ENCODE measurements around the gene CDH4.

CDH4 gene

DNA sequence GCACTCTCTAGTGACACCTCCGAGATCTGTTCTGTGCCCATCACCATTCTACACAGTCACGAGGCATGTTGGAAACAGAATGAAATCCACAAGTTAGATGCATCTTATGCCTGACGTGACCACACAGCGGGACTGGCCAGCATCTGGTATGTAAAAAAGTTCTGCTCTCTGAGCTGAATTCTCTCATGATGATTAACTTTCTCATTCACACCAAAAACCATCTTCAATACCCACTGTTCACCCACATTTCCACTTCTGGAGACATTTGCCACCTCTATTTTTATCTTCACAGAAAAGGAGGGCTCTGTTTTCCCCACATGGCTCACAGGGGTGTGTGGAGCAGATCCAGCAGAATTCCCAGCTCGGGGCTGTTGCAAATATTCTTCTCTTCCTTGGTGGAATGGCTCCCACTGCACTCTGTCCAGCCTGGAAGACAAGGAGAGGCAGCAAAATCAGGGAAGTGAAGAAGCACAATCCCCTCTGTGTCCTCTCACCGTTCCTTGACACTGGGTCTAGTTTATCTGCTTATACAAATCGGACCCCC lies 510.2 kb downstream of the CDH4 start:
- no peak for FAIRE-seq

DNA sequence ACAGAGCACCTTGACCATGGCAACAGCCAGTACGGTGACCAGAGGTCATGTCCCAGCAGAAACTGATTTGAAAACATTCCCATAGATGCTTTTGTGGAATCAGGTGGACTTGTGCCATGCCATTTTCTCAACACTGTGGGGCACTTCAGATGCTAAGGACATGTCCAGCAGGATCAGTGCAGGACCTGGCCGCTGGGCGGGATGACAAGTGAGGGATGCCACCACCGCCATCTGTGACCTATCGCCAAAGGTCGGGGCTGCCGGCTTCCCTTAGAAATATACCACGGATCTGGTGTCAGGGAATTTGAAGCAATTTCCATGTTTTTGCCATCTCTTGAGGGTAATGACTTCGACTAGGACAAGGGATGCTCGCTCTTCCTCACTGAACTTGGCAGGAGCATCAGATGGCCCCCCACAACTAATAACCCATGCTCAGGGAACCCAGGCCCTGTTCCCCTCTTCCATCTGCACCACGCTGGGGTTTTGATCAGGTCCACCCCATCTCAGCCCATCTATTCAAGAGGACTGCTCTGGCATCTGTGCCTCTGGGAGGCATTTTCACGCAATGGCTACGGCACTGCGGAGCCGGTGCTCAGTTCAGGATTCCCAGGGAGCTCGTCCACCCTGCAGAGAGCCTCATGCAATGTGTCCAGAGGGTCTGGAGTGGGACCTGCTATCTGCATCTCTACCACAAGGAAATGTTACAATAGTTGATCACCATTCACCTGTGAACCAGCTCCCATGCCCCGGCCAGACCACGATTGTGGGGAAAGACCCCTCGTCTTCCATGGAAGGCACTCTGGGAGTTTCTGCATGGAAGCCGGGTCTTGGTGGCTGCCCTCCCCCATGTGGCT lies 511.1 kb downstream of the CDH4 start:
- FAIRE-seq, result no peak

DNA sequence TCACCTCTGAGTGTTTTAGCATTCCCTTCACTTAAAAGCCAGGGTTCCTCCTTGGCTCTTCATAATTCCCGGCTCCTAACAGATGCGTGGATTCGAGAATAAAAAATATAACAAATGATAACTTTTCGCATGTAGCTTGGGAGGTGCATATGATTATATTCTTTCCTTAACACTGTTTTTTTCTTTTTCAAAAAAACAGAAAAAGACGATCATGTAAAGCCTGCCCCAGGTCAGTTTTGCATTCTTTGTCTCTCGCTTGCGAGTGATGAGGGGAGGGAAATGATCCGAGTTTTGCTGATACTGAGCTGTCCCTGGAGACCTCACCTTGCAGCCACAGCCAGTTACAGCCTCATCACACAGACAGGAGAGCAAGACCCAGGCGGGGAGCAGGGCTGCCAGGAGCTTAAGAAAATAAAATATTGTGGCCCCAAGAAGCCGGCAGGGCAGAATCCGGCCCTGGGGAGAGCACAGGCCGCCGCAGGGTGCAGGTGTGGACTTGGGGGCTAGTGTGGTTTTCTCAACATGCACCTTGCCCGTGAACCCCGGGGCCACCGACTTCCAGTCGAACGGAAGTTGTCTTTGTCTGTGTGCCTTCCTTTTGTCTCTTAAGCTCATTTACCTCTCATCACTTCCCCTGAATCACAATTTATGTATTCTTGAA lies 511.8 kb downstream of the CDH4 start:
- FAIRE-seq, result no peak

DNA sequence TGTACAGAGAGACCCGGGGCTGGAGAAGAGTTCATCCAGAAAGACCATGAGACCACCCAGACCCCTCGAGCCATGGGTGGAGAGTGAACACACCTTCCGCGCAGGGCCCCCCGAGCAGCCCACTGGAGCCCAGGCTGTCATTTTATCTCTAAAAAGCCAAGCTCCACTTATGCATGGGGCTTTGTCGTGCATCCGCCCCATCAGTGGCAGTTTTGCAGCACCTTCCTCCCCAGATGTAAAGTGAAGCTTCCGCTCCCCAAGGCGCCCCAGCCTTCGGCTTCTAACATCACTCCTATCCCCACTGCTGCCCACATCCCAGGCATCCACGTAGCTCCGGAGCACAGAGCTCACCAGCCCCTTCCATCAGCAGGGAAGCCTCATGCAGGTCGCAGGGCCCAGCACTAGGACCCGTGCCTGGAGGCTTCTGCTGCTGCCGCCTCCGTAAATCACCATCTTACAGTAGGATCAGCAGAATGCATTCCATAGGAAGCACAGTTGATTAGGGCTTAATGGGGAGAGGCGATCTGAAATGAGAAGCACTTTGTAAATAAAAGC lies 512.5 kb downstream of the CDH4 start:
- no peak for FAIRE-seq

DNA sequence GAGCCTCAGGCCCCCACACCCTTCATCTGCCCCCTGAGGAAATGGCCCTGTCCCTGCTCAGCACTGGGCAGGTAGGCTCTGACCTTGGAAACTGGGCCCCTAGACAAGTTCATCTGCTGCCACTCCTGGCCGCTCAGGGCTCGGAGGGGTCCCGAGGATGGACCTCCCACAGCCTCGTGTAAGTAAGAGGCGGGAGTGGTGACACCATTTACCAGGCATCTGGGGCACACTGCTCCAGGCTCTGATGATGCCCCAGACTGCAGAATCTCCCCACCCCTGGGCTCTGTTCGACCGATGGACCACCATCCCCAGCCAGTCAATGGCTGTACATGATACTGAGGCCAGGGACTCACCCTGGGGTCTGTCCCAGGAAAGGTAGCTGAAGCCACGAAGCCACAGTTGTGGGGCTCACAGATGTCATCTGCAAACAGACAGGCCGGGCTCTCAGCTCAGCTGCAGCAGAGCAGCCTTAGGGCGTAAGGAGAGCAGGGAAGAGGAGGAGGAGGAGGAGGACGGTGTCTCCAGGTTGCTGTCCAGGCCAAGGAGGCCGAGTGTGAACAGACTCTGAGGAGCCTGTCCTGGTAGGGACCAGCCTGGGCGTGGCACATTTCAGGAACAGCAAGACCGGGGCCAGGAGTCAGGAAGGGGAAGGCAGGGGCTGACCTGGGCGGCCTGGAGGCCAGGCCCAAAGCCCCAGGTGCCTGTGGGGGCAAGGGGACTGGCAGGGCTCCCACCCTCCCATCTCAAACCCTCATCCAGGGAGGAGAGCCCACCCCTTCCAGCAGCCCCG lies 513.2 kb downstream of the CDH4 start:
- no peak for FAIRE-seq

DNA sequence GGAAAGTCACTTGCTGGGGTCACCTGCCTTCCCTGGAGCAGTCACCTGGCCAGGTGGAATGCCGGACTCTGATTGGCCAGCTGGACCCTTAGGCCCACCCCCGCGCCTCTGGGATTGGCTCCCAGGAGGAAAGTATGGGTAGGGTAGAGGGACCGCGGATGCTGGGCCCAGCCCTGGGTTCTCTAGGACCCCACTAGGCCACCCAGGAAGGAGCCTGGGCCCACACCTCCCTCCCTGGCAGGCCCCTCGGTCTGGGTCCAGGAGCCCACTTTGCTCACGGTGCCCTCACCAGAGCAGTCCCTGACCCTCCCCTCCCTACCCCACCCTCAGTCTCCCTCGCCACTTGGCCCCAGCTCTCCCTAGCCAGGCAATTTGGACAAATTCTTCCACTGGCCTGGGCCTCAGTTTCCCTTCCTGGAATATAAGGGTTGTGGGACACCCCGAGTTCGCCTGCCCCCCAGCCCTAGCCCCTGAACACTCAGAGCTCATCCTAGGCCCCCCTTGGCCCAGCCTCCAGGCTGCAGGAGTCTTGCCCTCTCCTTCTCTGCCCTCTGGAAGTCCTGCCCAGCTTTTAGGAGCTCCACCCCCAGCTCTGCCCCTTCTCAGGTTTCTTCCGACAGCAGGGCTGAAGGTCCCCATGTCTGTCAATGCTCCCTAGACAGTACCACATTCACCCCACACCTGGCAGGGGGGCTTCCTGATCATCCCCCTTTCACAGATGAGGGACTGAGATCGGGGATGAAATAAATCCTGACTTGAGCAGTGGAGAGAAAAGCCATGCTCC lies 514.0 kb downstream of the CDH4 start:
- FAIRE-seq, result no peak

DNA sequence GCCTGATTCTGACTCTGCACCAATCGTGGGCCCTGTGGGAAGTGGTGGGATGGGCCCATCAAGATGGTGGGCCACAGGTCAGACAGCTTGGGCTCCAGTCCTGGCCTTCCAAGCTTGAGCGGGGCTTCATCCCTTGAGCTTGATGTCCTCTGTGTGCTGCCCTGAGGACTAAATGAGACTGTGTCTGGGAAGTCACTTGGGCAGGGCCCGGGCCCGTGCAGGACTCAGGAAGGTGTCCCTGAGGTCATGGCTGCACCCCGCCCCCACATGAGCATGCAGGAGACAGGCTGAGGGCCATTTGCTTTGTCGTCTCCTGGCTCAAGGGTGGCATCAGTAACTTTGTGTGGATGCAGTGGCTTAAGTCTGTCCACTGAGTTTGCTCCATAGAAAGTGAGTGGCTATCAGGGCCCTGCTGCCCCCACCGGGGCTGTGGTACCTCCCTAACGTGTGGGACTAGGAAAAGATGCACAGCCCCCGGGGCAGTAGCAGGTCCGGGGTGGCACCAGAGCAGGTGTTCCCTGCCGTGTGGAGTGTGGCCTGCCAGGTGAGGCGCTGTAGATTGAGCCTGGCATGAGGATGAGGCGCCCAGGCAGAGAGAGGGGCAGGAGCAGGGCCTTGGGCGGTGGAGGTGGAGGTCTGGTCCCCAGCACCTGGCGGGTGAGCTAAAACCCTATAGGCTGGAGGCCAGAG lies 515.0 kb downstream of the CDH4 start:
- no peak for FAIRE-seq

DNA sequence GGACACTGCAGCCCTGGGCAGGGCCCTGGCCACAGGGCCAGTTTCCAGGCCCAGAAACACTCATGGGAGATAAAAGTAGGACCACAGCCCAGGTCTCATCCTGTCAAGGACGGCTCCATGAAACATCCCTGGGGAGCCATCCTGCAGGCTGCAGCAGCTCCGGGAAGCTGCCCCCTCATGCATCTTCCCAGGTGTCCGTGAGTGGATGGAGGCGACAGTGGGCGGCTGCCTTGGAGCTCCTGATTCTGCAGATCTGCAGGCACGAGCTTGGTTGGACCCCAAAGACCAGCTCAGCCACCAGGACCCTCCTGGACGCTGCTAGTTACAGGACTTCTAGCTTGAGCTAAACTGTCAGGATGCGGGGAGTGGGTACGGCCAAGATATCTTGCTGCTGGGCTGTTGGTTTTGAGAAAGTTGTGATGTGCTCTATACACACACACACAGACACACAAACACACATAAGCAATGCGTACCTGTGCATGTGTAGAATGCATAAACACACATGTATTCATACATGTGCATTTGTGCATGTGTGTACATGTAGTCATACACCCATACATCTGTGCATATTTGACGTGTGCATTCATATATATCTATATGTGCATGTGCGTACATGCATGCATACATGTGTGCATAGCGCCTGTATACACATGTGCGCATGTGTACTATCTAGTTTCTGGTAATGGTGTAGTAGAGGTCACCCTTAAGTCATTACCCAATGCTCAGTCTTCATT lies 515.9 kb downstream of the CDH4 start:
- no peak for FAIRE-seq

DNA sequence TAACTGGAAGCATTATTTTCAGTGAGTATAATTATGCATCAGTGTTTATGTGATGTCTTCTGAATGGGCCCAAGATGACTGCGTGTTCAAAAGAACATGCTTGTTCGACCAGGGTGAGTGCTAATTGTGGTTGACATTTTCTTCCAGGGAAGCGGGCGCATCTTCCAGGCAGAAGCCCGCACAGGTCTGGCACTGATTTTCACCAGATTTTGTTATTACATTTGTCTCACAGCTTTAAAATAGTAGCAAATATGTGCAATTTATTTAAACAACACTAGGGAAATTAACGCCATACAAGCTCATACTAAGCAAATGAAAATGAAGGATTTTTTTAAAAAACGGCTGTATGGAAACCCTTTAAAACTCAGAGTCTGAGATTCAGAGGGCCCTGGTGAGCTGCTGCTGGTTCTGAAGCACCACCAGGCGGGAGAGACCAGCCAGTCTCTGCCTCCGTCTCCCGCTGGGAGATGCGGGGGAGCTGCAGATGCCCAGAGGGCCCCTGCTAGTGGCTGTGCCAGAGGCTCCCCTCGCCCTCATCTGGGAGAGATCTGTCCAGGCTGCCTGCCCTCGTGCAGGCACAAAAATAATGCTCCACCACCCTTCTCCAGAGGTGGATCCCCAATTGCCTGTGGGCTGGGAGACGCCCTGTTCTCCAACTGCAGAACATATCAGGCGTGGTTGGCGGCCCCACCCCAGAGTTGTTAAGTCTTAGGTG lies 516.7 kb downstream of the CDH4 start:
- no peak for FAIRE-seq

DNA sequence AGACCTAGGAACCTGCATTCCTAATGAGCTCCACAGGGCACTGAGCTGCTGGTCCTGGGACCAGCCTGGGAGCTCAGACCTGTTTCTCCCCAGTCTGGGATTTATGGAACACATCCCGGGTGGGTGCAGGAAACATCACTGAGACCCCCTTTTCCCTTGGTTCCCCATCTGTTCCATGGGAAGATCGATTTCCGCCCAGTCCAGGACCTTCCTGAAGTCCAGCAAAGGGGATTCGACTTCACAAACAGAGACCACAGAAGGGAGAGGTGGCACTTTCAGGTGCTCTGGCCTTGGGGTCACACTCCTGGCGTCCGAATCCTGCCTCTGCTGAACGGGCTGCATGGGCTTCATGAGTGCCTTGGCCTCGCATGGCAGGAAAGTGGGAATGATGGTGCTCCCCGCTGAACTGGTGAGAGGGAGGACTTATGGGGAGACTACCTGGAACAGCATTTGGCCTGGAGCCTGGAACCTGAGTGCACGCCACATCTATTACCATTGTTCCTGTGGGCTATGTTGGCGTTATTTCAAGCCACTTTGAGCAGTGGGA lies 517.3 kb downstream of the CDH4 start:
- no peak for FAIRE-seq

DNA sequence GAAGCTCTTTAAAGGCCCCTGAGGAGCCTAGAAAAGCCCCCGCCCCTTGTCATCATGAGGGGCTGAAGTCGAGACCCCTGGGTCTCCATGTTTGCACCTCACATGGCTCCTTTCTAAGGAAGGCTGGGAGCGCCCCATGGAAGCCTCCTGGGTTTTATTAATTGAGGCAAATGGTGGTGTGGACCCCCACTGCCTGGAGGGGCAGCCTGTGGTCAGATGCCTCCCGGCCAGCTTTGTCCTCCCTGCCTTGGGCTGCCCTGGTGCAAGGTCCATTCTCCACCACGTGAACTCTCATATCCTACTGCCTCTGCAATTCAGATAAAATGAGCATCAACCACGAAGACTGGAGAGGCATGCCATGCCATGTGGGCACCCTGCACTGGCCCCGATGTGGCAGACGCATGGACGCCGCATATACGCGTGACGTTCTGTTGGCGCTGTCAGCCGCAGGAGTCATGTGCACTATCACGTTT lies 518.1 kb downstream of the CDH4 start:
- no peak for FAIRE-seq

DNA sequence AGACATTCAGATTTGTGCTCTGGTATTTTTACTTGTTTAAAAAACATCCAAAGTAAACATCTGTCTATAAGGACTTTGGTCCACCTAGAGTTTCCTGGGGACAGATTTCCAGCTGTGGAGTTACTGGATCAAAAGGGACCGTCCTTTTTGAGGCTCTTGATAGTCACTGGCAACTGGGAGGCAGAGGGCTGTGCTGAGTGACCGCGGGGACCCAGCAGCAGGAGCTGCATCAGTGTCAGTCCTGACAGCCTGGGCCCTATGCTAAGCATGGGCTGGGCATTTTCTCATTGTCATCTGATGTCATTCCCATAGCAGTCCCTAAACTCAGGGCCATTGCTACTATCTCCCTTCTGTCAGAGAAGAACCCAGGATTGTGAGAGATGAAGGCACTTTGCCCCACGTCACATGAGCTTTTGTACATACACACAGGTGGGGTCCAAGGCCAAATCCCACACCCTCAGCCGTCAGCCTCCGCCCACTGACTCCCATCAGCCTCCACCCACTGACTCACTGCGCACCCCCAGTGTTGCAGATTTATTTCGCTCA lies 519.8 kb downstream of the CDH4 start:
- no peak for FAIRE-seq

DNA sequence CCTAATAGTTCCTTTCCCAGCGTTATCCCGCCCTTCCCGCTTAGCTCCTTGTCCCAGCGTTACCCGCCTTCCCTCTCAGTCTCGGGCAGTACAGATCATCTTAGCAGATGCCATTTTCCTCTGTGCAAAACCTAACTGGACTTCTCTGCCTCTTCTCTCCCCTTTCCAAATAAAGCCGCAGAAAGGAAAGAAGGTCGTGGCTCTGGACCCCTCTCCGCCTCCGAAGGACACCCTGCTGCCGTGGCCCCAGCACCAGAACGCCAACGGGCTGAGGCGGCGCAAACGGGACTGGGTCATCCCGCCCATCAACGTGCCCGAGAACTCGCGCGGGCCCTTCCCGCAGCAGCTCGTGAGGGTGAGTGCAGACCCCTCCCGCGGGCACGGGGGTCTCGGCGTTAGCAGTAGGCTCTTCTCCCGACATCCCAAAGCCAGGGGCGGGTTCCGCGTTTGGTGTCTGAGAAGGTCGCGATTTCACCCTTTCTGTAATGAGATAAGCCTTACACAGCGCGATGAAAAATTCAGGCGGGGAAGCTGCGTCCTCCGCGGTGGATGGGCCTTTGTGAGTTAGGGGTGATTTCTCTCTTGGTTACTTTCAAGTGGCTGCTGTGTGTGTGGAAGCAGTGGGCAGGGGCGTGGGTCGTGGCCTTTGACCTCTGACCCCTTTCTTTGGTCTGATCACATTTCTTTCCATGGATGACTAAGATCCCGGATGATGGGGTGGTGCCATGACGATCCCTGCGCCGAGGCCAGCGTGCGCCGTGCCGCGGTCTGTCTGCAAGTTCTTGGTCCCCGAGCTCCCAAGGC lies 521.0 kb downstream of the CDH4 start:
- no peak for FAIRE-seq

DNA sequence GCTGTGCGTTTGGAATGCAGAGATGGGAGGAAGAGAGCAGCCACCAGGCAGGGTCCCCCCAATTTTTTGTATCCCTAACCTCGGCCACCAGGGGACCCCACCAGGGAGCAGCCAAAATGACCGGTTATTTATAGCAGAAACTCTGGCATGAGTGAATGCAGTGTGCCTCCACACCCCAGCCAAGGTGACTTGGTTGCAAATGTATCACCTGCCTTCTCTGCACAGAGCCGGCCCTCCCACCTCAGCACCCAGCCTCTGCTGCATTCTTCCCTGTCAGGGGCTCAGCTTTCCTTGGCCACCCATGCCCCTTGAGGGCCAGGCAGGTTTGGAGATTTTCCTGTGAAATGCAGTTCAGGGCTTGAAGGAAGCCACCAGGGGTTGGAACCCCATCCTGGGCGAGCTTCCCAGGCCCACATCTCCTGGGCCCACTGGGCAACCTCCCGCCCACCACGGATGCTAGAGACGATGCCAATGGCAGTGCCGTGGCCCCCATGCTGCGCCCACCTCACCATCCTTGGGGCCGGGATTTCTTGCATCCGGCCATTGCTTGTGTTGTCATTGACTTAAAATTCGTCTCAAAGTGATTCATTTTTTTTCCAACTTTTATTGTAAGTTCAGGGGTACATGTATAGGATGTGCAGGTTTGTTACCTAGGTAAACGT lies 522.0 kb downstream of the CDH4 start:
- no peak for FAIRE-seq

DNA sequence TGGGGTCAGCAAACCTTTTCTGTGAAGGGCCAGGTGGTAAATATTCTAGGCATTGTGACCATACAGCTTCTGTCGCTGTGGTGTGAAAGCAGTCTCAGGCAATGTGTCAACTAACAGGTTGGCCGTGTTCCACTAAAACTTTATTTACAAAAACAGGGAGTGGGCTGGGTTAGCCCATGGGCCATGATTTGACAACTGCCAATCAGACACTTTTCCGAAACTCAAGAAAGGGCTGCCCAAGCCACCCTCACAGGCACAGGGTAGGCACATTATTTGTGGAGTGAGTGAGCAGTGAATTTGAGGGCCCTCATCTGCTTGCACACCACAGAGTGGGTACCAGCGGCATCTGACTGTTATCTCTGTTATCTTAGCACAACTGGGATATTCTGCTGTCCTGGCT lies 523.4 kb downstream of the CDH4 start:
- FAIRE-seq, result no peak

DNA sequence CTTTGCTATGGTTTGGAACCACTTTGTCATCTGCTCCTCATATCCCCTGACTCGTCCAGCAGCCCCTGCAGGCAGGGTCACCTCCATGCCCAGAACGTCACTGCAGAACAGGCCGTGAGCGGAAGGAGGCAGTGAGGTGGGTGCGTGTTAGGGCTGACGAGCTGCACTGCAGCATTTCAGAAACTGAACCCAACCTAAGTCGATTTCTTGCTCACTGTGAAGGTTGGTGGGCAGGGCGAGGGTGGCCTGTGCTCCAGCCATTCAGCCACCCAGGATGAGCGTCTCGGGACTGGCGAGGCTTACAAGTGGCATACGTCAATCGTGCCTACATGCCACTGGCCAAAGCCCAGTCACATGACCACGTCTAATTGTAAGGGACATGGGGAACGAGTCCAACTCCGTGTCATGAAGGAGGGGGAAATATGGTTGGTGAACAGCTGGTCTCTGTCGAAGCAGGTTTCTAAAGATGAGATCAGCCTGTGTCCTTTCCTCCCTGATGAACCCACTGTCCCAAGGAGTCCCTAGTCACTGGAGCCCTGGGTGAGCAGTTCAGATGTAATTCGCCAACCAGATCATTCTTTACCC lies 524.5 kb downstream of the CDH4 start:
- FAIRE-seq, result no peak

DNA sequence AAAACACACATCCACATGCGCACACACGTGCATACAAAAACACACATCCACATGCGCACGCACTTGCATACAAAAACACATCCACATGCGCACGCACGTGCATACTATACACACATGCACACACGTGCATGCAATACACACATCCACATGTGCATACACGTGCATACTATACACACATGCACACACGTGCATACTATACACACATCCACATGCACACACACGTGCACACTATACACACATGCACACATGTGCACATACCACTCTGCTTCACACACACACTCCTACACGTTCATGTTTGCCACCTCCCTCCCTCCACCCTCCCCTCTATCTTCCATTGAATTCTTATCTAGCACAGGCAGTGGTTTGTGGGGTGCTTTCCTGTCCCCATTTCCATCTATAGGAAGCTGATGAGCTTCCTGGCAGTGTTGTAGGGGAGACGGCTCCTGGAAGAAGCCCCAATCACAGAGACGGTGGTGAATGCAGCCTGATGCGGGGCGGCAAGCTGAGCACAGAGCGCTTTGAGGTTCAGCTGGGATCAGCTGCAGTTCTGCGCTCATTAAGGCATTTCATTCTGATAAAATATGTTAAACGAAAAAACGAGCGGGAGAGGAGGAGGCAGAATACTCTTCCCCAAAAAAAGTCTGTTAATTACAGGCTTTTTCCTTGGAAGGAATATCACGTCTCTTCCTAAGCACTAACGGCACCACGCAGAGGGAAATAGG lies 525.9 kb downstream of the CDH4 start:
- no peak for FAIRE-seq
